ENCODE measurements around the gene AHNAK.

GRCh38 chr11:62446091-62446490, 100.5 kb downstream of the AHNAK start:
- TF ChIP-seq POLR2A (IDR thresholded peaks at IDR 0.05; ENCODE audit: low read depth, low read length) = no peak
- no peak for TF ChIP-seq POLR2AphosphoS5 (IDR thresholded peaks at IDR 0.05; ENCODE audit: low read depth, low read length)

Measured in GM12892 (cell line).